ENCODE results near the gene ZFYVE28. TPM values are rescaled to one million over a fixed set of nuclear protein-coding genes. Genes with fewer than 3 reads are reported as not detected.

The ZFYVE28 gene
- total RNA-seq, 1 donor from 2014 or later: 3.3 TPM

DNA sequence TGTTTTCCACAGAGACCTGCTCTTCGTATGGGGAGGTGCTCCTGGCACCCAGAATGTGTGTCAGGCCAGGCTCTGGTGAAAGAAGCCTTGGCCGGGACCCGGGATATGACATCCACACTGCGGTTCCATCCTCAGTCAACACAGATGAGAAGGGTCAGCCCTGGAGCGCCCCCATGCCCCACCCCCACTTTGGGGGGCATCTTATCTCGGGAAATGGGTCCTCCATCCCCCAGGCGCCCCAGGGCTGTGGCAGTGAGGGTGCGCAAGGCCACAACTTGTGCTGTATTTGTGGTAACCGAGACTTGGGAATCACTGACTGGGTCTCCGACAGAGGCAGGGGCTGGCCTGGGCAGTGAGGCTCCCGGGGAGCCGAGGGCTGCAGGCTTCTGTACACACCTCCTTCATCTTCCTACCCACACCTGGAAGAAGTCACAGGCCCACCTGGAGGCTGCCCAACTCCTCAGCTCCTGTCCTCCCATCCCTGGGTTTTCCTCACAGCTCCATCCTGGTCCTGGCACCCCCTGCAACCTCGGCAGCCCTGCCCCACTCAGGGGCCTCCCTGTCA, 8.3 kb upstream of the ZFYVE28 start:
- no peaks in the 10 kb centered on the region for H3K36me3 Mint-ChIP-seq (ENCODE audit: insufficient read depth)
- peaks cover 23% of the 10 kb centered on the region for H3K27me3 Mint-ChIP-seq
- H3K9me3 Mint-ChIP-seq (ENCODE audit: low read depth): no peaks in the 10 kb centered on the region
- no peak overlapping the region for H3K4me3 Mint-ChIP-seq (ENCODE audit: low read depth)
- no peaks in the 10 kb centered on the region for H3K4me1 Mint-ChIP-seq (ENCODE audit: low read depth)
- TF ChIP-seq, protein P1, sequence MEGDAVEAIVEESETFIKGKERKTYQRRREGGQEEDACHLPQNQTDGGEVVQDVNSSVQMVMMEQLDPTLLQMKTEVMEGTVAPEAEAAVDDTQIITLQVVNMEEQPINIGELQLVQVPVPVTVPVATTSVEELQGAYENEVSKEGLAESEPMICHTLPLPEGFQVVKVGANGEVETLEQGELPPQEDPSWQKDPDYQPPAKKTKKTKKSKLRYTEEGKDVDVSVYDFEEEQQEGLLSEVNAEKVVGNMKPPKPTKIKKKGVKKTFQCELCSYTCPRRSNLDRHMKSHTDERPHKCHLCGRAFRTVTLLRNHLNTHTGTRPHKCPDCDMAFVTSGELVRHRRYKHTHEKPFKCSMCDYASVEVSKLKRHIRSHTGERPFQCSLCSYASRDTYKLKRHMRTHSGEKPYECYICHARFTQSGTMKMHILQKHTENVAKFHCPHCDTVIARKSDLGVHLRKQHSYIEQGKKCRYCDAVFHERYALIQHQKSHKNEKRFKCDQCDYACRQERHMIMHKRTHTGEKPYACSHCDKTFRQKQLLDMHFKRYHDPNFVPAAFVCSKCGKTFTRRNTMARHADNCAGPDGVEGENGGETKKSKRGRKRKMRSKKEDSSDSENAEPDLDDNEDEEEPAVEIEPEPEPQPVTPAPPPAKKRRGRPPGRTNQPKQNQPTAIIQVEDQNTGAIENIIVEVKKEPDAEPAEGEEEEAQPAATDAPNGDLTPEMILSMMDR (IDR thresholded peaks at IDR 0.05; ENCODE audit: unreplicated experiment): no peak
- no peak for DNase-seq (ENCODE audit: low spot score, unreplicated experiment)
- no peak overlapping the region for H3K27ac Mint-ChIP-seq

DNA sequence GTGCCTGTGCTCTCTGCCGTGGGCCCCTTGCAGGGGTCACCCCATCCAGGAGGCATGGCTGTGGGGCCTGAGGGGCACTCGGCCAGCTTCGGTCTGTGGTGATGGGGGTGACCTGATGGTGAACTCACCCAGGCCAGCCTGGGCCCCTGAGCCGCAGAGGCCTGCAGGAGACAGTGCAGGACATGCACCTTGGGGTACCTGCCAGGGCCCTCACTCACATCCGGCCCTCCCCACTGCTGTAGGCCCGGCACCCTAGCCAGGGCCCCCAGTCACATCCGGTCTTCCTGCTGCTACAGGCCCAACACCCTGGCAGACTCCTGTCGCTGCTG, 7.6 kb upstream of the ZFYVE28 start:
- H3K9me3 Mint-ChIP-seq (ENCODE audit: low read depth): no peaks in the 10 kb centered on the region
- no peak overlapping the region for H3K4me3 Mint-ChIP-seq (ENCODE audit: low read depth)
- DNase-seq (ENCODE audit: low spot score, unreplicated experiment): no peak
- H3K27me3 Mint-ChIP-seq: peaks cover 29% of the 10 kb centered on the region
- H3K36me3 Mint-ChIP-seq (ENCODE audit: insufficient read depth): no peaks in the 10 kb centered on the region
- H3K27ac Mint-ChIP-seq: no peak overlapping the region
- no peaks in the 10 kb centered on the region for H3K4me1 Mint-ChIP-seq (ENCODE audit: low read depth)
- TF ChIP-seq, protein P1 (IDR thresholded peaks at IDR 0.05; ENCODE audit: unreplicated experiment): no peak

DNA sequence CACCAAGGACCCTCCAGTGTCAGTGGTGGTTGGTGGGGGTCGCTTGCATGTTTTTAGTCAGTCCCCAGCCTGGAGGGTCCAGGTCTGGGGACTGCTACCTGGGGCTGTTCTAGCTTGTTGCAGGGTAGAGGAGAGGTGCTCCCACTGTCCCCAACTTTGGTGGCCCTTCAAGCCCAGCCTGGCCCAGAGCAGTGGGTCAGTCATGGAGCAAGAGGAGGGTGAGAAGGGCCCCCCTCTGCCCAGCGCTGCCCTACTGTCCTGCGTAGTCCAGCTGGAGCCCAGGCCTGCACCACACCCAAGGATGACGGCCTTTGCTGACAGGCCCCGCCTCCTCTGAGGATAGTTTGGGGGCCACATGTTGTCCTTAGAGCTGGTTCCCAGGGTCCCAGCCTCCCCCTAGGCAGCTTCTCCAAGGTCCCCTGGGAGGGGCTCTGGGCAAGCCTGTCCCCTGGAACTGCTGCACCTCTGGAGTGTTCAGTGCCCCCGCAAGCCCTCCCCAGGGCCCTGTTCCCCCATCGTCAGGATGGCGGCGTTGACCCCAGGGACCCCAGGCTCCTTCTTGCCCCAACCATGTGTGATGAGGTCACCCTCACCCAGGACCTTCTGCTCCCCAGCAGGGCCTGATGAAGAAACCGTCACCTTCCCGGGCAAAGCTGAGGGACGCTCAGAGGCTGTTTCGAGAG, 7.1 kb upstream of the ZFYVE28 start:
- TF ChIP-seq, protein P1 (IDR thresholded peaks at IDR 0.05; ENCODE audit: unreplicated experiment): no peak
- Mint-ChIP-seq H3K27me3 (peaks cover 34% of the 10 kb centered on the region), H3K27ac (no peak overlapping the region), H3K9me3 (ENCODE audit: low read depth) (no peaks in the 10 kb centered on the region), H3K4me3 (ENCODE audit: low read depth) (no peak overlapping the region), H3K36me3 (ENCODE audit: insufficient read depth) (no peaks in the 10 kb centered on the region), H3K4me1 (ENCODE audit: low read depth) (no peaks in the 10 kb centered on the region)
- no peak for DNase-seq (ENCODE audit: low spot score, unreplicated experiment)

DNA sequence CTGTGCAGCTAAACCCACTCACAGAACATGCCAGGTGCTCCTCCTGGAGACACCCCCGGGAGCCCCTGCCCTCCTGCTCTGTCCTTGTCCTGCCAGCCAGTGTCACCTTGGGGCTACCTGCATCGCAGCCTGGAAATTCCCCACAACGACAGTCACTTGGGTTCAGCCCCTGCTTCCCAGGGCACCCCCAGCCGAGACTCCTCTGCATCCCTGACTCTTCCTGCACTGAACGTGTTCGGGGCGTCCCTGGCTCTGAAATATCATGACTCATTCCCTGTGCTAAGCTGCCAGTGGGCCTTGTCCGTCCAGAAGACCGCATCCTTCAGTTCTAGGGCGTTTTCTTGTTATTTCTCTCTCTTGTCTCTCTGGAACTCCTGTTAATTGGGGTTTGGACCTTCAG, 6.1 kb upstream of the ZFYVE28 start:
- H3K27me3 Mint-ChIP-seq: peaks cover 44% of the 10 kb centered on the region
- H3K4me3 Mint-ChIP-seq (ENCODE audit: low read depth): no peak overlapping the region

DNA sequence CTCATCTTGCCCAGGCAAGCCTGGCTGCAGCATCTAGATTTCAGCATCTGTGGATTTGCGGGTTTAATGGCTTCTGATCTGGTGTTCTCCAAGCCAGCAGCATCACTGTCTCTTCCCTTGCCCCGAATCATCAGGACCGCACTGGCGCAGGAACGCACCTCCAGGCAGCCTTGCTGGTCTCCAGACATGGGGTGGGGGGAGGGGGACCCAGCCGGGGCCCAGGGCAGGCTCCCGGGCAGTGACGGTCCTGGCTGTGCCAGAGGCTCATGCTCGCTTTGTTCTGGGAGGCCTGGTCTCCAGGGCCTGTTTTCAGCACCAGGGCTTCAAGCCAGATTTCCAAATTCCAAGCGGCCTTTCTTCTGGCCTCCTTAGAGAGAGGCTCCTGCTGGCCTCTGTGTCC, 5.2 kb upstream of the ZFYVE28 start:
- Mint-ChIP-seq H3K9me3 (ENCODE audit: low read depth) (no peaks in the 10 kb centered on the region), H3K27ac (no peak overlapping the region), H3K4me3 (ENCODE audit: low read depth) (no peak overlapping the region), H3K4me1 (ENCODE audit: low read depth) (peaks cover 12% of the 10 kb centered on the region), H3K36me3 (ENCODE audit: insufficient read depth) (no peaks in the 10 kb centered on the region), H3K27me3 (peaks cover 45% of the 10 kb centered on the region)
- TF ChIP-seq, protein P1 (IDR thresholded peaks at IDR 0.05; ENCODE audit: unreplicated experiment): no peak
- DNase-seq (ENCODE audit: low spot score, unreplicated experiment): no peak

More for the DNA sequence above, 6.1 kb upstream of the ZFYVE28 start:
- DNase-seq (ENCODE audit: low spot score, unreplicated experiment): no peak
- peaks cover 6% of the 10 kb centered on the region for H3K4me1 Mint-ChIP-seq (ENCODE audit: low read depth)
- TF ChIP-seq, protein P1 (IDR thresholded peaks at IDR 0.05; ENCODE audit: unreplicated experiment): no peak
- H3K9me3 Mint-ChIP-seq (ENCODE audit: low read depth): no peaks in the 10 kb centered on the region
- H3K36me3 Mint-ChIP-seq (ENCODE audit: insufficient read depth): no peaks in the 10 kb centered on the region
- no peak overlapping the region for H3K27ac Mint-ChIP-seq
